GM21619 (cell line): ENCODE results near the gene COL26A1.
"Not testable (repeated sequence)": the region's sequence is repeated elsewhere in the genome, so short reads cannot be mapped to it uniquely, and the experiment has no call there.

Source experiments
- ATAC-seq: cut with Tn5 transposase; IDR thresholded peaks from one replicate; pipeline ENCODE4 v1.9.1; 2021; ENCODE audit not compliant: unreplicated experiment

The COL26A1 gene

GRCh38 chr7:101362334-101363195 lies at the start of gene COL26A1:
TSS of gene COL26A1 (plus strand) at chr7:101362875. CDS start at chr7:101363033, 158 bp downstream.
- no peak for ATAC-seq

- ATAC-seq: no peak
Observed at GRCh38 chr7:101315336-101315735, 47.3 kb upstream of the COL26A1 start.

- no peak for ATAC-seq
Observed at GRCh38 chr7:101319401-101319800, 43.3 kb upstream of the COL26A1 start.

- peak; percentile 95 for ATAC-seq
Observed at GRCh38 chr7:101321491-101322401, 40.9 kb upstream of the COL26A1 start, which contains the start of gene IFT22. TSS of gene IFT22 (minus strand) at chr7:101321812. CDS start at chr7:101321709, 103 bp downstream.

GRCh38 chr7:101328159-101328558 lies 34.5 kb upstream of the COL26A1 start:
- ATAC-seq: no peak

GRCh38 chr7:101330011-101330484 lies 32.6 kb upstream of the COL26A1 start:
- no peak for ATAC-seq

GRCh38 chr7:101332026-101332425 lies 30.6 kb upstream of the COL26A1 start:
- no peak for ATAC-seq

GRCh38 chr7:101333912-101334311 lies 28.8 kb upstream of the COL26A1 start:
- no peak for ATAC-seq

GRCh38 chr7:101340379-101340778 lies 22.3 kb upstream of the COL26A1 start:
- ATAC-seq: no peak

GRCh38 chr7:101342892-101343291 lies 19.8 kb upstream of the COL26A1 start:
- ATAC-seq: no peak

GRCh38 chr7:101347477-101347876 lies 15.2 kb upstream of the COL26A1 start:
- no peak for ATAC-seq

GRCh38 chr7:101348456-101349067 lies 14.1 kb upstream of the COL26A1 start:
- not testable (repeated sequence) for ATAC-seq

- ATAC-seq: not testable (repeated sequence)
Observed at GRCh38 chr7:101349300-101349699, 13.4 kb upstream of the COL26A1 start.

GRCh38 chr7:101352920-101353308 lies 9.8 kb upstream of the COL26A1 start:
- ATAC-seq: no peak

GRCh38 chr7:101357433-101357832 lies 5.2 kb upstream of the COL26A1 start:
- ATAC-seq: no peak

GRCh38 chr7:101363196-101363733 lies 590 bp downstream of the COL26A1 start:
- no peak for ATAC-seq

- peak; percentile 62 for ATAC-seq
Observed at GRCh38 chr7:101363734-101364374, 1.2 kb downstream of the COL26A1 start.

GRCh38 chr7:101365956-101366355 lies 3.3 kb downstream of the COL26A1 start:
- no peak for ATAC-seq

- ATAC-seq: no peak
Observed at GRCh38 chr7:101367676-101368075, 5.0 kb downstream of the COL26A1 start.
